ENCODE measurements around the gene ZSCAN26. TPM values are rescaled to one million over a fixed set of nuclear protein-coding genes. Genes with fewer than 3 reads are reported as not detected.
"Not testable (repeated sequence)": the region's sequence is repeated elsewhere in the genome, so short reads cannot be mapped to it uniquely, and the experiment has no call there.

The ZSCAN26 gene
- total and polyA plus RNA-seq, 2 donors from 2014 or later: 11.8 to 17.2 TPM

DNA sequence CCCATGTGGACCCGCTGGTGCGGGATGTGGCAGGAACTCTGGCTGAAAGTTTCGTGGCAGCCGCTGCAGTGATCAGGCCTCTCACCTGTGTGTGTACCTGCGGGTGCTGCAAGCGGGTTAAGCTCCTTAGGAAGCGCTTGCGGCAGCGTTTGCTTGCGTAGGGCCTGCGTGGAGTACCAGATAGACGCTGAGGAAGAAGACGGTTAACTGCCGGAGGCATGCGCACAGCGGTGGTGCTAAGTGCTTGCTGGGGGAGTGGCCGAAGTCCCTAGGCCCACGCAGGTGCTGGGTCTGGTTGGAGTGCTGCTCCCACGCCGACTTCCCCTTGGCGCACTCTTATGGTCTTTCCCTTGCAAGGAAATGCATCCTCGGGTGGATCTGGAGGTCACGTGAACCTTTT, 46.0 kb downstream of the ZSCAN26 start:
- FAIRE-seq (no peak), DNase-seq (peak in 1 of 5 donors; percentile 71)
- Histone ChIP-seq H3K27ac (ENCODE audit: low read depth in 2 of 2, low read length in 2 of 2) (no peak overlapping the region), H3K27me3 (ENCODE audit: control insufficient read depth, insufficient read depth, low read length) (no peaks in the 10 kb centered on the region), H3K4me3 (ENCODE audit: low read length in 3 of 3) (no peak overlapping the region), H3K9ac (ENCODE audit: low read length in 3 of 3) (no peak overlapping the region), H3K36me3 (ENCODE audit: control insufficient read depth in 2 of 3, insufficient read depth in 3 of 3, low read length in 3 of 3) (no peaks in the 10 kb centered on the region), H3K9me3 (ENCODE audit: control insufficient read depth in 2 of 3, insufficient read depth in 1 of 3, low read length in 3 of 3) (no peaks in the 10 kb centered on the region), H3K4me1 (ENCODE audit: control insufficient read depth in 2 of 3, insufficient read depth in 2 of 3, low read depth in 1 of 3, low read length in 3 of 3) (no peaks in the 10 kb centered on the region)
- TF ChIP-seq, protein P1, sequence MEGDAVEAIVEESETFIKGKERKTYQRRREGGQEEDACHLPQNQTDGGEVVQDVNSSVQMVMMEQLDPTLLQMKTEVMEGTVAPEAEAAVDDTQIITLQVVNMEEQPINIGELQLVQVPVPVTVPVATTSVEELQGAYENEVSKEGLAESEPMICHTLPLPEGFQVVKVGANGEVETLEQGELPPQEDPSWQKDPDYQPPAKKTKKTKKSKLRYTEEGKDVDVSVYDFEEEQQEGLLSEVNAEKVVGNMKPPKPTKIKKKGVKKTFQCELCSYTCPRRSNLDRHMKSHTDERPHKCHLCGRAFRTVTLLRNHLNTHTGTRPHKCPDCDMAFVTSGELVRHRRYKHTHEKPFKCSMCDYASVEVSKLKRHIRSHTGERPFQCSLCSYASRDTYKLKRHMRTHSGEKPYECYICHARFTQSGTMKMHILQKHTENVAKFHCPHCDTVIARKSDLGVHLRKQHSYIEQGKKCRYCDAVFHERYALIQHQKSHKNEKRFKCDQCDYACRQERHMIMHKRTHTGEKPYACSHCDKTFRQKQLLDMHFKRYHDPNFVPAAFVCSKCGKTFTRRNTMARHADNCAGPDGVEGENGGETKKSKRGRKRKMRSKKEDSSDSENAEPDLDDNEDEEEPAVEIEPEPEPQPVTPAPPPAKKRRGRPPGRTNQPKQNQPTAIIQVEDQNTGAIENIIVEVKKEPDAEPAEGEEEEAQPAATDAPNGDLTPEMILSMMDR (IDR thresholded peaks at IDR 0.05; ENCODE audit: borderline replicate concordance, extremely low read depth, insufficient read depth): no peak
- intact Hi-C loops (cut with DNase I): no loop called here

DNA sequence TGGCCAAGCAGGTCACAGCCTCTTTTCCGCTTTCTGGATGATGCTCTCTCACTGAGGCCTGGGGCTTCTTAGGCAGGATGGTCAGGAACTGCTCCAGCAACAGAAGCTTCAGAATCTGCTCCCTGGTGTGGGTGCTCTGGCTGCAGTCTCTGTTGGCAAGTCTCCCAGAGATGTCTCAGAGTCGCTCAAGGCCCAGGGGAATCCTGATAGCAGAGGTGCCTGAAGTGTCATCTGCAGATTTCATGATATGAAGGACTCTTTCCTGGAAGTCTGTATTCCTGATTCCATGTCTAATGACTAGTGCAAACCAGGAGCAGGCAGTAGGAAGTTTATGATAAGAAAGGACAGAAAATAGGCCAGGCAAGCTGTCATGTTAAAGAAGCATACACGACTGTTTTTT, 48.7 kb downstream of the ZSCAN26 start:
- Histone ChIP-seq H3K36me3 (ENCODE audit: control insufficient read depth in 2 of 3, insufficient read depth in 3 of 3, low read length in 3 of 3) (no peaks in the 10 kb centered on the region), H3K4me1 (ENCODE audit: control insufficient read depth in 2 of 3, insufficient read depth in 2 of 3, low read depth in 1 of 3, low read length in 3 of 3) (no peaks in the 10 kb centered on the region), H3K27ac (ENCODE audit: low read depth in 2 of 2, low read length in 2 of 2) (no peak overlapping the region), H3K9me3 (ENCODE audit: control insufficient read depth in 2 of 3, insufficient read depth in 1 of 3, low read length in 3 of 3) (no peaks in the 10 kb centered on the region), H3K9ac (ENCODE audit: low read length in 3 of 3) (no peak overlapping the region), H3K27me3 (ENCODE audit: control insufficient read depth, insufficient read depth, low read length) (no peaks in the 10 kb centered on the region), H3K4me3 (ENCODE audit: low read length in 3 of 3) (no peak overlapping the region)
- FAIRE-seq: no peak
- TF ChIP-seq, protein P1 (IDR thresholded peaks at IDR 0.05; ENCODE audit: borderline replicate concordance, extremely low read depth, insufficient read depth): no peak
- intact Hi-C loops (cut with DNase I): no loop called here
- no peak for DNase-seq

DNA sequence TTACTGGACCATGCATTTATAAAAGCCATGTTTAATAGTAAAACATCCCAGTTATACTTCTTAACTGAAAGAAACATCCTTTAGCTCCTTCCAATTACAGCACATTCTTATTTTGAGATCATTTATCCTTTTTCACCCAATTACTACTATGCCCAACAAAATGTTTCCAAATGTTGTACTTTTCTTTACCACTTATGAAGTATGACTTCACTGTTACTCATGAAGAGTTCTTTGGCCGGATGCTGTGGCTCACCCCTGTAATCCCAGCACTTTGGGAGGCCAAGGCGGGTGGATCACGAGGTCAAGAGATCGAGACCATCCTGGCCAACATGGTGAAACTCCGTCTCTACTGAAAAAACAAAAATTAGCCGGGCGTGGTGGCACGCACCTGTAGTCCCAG, 50.9 kb downstream of the ZSCAN26 start:
- H3K4me1 ChIP-seq (ENCODE audit: control insufficient read depth in 2 of 3, insufficient read depth in 2 of 3, low read depth in 1 of 3, low read length in 3 of 3); FAIRE-seq; intact Hi-C loops (cut with DNase I); H3K4me3 ChIP-seq (ENCODE audit: low read length in 3 of 3); H3K27ac ChIP-seq (ENCODE audit: low read depth in 2 of 2, low read length in 2 of 2); H3K27me3 ChIP-seq (ENCODE audit: control insufficient read depth, insufficient read depth, low read length); DNase-seq; H3K9ac ChIP-seq (ENCODE audit: low read length in 3 of 3); H3K36me3 ChIP-seq (ENCODE audit: control insufficient read depth in 2 of 3, insufficient read depth in 3 of 3, low read length in 3 of 3); H3K9me3 ChIP-seq (ENCODE audit: control insufficient read depth in 2 of 3, insufficient read depth in 1 of 3, low read length in 3 of 3): not testable (repeated sequence)

DNA sequence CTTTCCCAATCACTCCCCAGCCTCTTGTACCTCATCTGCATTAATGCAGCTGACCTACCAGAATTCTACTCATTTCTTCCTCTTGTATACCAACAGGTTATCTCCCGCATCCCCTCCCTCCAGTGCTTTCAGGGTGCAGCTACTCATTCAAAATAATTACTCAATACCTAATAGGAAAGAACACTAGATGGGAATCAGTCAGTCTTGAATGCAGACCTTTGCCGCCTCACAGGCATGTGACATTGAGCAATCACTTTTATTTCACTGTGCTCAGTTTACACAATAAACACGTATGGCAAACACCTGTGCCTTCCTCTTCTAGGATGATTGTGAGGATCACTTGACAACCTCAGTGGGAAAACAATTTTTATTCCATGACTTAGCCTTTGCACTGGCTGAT, 55.7 kb downstream of the ZSCAN26 start:
- no peak for DNase-seq
- Histone ChIP-seq H3K36me3 (ENCODE audit: control insufficient read depth in 2 of 3, insufficient read depth in 3 of 3, low read length in 3 of 3) (peaks cover 10 to 20% (median 15%) of the 10 kb centered on the region in 3 donors), H3K9me3 (ENCODE audit: control insufficient read depth in 2 of 3, insufficient read depth in 1 of 3, low read length in 3 of 3) (peaks cover 8 to 27% (median 16%) of the 10 kb centered on the region in 3 donors), H3K27me3 (ENCODE audit: control insufficient read depth, insufficient read depth, low read length) (no peaks in the 10 kb centered on the region), H3K4me3 (ENCODE audit: low read length in 3 of 3) (no peak overlapping the region), H3K9ac (ENCODE audit: low read length in 3 of 3) (no peak overlapping the region), H3K27ac (ENCODE audit: low read depth in 2 of 2, low read length in 2 of 2) (no peak overlapping the region), H3K4me1 (ENCODE audit: control insufficient read depth in 2 of 3, insufficient read depth in 2 of 3, low read depth in 1 of 3, low read length in 3 of 3) (no peaks in the 10 kb centered on the region)
- TF ChIP-seq, protein P1 (IDR thresholded peaks at IDR 0.05; ENCODE audit: borderline replicate concordance, extremely low read depth, insufficient read depth): no peak
- intact Hi-C loops (cut with DNase I): no loop called here
- FAIRE-seq: no peak
